Measurements from ENCODE around the gene GTF2F2.
"Not testable (repeated sequence)": the region's sequence is repeated elsewhere in the genome, so short reads cannot be mapped to it uniquely, and the experiment has no call there.

The GTF2F2 gene

GRCh38 chr13:45219123-45219891 lies 99.0 kb downstream of the GTF2F2 start:
- no peak for DNase-seq

GRCh38 chr13:45219938-45220375 lies 99.6 kb downstream of the GTF2F2 start:
- no peak for DNase-seq

- no peak for DNase-seq
Observed at GRCh38 chr13:45220403-45220802, 100.1 kb downstream of the GTF2F2 start.

DNA sequence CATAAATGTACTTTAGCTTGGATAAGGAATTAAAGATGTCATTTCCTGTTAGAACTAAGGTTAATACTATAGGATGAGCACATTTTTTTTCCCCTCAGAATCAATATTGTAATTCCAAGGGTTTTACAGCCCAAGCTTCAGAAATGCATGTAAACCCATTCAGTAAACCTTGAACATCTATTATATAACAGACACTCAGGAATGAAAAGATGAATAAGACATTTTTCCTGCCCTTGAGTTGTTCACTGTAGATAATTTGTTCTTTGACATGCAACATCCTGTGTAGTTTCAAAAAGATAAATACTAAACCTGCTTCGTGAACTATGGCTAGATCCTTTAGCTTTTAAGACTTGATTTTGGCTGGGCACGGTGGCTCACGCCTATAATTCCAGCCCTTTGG lies 102.2 kb downstream of the GTF2F2 start:
- DNase-seq = no peak

GRCh38 chr13:45222919-45223318 lies 102.6 kb downstream of the GTF2F2 start:
- no peak for DNase-seq

GRCh38 chr13:45224176-45224575 lies 103.9 kb downstream of the GTF2F2 start:
- no peak for DNase-seq

- no peak for DNase-seq
Observed at GRCh38 chr13:45225370-45225769, 105.1 kb downstream of the GTF2F2 start.

GRCh38 chr13:45226024-45226423 lies 105.7 kb downstream of the GTF2F2 start:
- DNase-seq = no peak

DNA sequence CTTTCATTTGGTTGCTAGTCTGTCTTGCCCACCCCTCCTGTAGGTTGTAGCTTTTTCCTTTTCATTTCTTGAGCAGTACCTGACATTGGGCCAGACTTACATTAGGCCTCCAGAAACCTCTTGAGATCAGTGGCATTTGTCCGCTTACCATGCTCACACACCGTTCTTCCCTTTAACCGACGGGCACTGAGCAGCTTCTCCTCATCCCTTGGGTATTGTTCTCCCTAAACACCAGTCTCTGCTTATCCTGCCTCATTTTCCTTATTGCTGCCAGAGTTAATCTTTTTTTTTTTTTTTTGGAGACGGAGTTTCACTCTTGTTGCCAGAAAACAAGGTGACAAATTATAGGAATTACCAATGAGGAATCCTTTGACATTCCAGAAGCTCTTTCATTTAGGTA lies 107.7 kb downstream of the GTF2F2 start:
- no peak for DNase-seq

DNA sequence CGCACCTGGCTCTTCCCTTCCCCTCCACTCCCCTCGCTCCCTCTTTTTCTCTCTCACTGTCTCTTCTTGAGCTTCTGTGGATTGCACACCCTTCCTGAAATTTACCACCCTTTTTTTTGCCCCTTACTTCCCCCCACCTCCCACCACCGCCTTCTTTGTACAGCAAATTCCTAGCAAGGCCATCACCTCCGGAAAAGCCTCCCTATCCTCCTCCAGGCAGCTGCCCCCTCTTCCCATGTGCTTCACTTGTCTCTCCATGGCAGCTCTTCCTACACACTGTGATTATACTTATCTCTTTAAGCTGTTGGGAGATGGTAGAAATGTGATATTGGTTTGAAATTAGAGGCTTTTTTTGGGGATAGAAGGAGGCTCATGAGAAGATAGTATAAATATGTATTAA lies 108.9 kb downstream of the GTF2F2 start:
- DNase-seq = no peak

DNA sequence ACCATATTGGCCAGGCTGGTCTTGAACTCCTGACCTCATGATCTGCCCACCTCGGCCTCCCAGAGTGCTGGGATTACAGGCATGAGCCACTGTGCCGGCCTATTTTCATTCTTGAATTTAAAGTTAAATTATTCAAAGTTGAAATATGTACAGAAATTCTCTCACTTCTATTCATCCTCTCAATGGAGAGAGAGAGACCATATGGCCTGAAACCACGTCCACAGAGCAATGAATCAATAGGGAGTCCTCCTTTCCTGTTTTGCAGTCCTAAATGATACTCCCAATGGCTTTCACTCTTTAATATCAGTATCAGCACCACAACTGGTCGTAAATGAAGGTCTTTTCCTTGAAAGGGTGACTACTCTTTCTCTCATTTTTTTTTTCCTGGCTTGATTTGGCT lies 111.0 kb downstream of the GTF2F2 start:
- DNase-seq = no peak

- no peak for DNase-seq
Observed at GRCh38 chr13:45231722-45232121, 111.4 kb downstream of the GTF2F2 start.

GRCh38 chr13:45232591-45232990 lies 112.3 kb downstream of the GTF2F2 start:
- no peak for DNase-seq

DNA sequence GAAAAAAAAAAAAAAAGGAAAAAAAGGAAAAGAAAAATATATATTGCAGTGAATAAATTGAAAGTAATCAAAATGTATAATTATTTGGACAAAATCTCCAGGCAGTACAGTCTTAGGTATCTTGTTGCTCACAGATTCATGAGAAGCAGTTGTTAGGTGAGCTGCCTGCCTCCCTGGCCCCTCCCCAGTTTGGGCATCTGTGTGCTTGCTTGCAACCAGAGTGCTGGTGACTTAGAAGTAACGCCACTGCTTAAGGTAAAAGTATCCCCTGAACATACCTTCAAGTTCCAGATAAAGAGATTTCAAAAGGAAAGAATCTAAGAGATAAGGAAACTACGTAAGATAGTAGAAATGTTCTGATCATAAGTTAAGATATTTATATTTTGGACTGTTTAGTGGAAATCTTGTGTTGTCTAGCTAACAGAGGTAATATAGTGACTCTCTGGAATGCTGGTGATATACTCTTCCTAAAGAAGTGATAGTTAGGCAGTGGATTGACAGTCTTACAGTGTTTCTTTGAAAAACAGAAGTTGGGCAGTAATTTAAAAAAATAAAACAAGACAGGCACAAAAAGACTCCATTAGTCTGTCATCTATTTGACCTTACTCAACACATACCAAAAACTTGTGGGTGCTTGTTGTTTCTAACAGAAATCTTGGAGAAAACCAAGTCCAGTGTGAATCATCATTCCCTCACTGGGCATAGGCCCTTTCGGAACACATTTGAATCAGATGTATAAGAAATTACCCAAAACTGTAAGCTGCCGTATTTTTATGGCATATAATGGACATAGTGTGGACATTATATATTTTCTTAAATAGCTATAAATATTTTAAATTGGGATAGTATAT lies 118.9 kb downstream of the GTF2F2 start:
- no peak for DNase-seq

DNA sequence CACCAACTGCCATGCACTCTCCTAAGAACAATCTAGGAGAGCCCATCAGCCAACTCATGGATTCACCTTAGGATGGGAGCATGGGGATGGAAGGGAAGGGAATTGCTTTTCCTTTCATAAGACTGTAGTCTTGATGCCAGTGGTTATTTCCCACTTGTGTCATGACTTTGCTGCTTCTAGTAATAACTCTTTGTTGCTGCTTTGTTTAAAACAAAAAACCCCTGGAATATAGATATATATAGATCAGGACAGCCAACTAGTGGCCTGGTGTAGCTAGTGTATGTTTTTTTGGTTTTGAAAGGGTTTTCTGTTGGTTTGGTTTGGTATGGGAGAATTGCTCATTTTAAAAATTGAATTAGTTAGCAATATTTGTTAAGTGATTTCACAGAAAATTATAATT lies 119.8 kb downstream of the GTF2F2 start:
- DNase-seq = no peak

GRCh38 chr13:45242070-45242469 lies 121.8 kb downstream of the GTF2F2 start:
- no peak for DNase-seq

DNA sequence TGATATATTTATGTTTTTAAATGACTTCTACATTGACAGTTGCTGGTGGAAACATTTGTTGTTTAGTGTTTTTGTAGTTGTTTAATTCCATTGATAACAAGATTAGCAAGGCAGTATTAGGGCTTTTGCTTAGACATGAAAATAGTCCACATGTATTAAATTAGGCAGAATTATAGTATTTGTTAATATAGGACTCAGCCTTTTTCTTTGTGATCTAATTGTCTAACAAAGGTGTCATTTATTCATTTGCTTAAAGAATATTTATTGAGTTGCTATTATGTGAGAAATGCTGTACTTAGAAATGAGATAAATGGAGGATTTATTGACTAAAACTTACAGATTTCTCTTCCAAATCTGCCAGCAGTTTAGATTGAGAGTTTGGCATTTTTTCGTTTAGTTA lies 122.2 kb downstream of the GTF2F2 start:
- DNase-seq = no peak

DNA sequence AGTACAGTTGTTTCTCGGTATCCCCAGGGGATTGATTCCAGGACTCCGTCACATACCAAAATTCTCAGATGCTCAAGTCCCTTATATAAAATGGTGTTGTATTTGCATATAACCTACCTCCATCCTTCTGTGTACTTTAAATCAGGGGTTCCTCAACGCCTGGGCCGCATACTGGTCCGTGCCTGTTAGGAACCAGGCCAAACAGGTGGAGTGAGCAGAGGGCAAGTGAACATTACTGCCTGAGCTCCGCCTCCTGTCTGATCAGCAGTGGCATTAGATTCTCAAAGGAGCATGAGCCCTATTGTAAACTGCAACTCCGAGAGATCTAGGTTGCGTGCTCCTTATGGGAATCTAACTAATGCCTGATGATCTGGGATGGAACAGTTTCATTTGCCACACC lies 122.8 kb downstream of the GTF2F2 start:
- DNase-seq = no peak

GRCh38 chr13:45244736-45245135 lies 124.4 kb downstream of the GTF2F2 start:
- DNase-seq = not testable (repeated sequence)

DNA sequence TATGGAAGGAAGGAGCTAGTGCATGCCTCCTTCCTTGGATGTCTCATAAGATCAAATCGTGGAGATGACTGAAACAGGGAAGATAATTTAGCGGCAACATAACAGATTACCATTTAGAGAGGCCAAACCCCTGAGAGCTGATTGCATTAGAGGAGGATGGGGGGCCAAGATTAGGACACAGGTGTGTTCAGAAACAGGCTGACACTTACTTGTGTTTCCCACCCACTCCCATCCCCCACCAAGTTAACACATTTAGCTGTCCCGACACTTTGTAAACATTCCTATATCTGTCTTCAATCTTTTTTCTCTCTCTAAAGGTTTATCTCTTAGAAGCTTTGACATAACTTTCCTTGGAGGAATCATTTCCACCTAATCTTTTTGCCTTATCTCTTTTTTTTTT lies 129.4 kb downstream of the GTF2F2 start:
- no peak for DNase-seq

- no peak for DNase-seq
Observed at GRCh38 chr13:45254396-45254795, 134.1 kb downstream of the GTF2F2 start.

GRCh38 chr13:45255247-45255987 lies 135.1 kb downstream of the GTF2F2 start:
- no peak for DNase-seq

- DNase-seq = no peak
Observed at GRCh38 chr13:45256254-45256653, 135.9 kb downstream of the GTF2F2 start.
